Measurements from ENCODE around the gene CLHC1.
A peak's percentile ranks its signal among the peaks of the same experiment; 100 is the strongest.
"Not testable (repeated sequence)": the region's sequence is repeated elsewhere in the genome, so short reads cannot be mapped to it uniquely, and the experiment has no call there.

The CLHC1 gene

DNA sequence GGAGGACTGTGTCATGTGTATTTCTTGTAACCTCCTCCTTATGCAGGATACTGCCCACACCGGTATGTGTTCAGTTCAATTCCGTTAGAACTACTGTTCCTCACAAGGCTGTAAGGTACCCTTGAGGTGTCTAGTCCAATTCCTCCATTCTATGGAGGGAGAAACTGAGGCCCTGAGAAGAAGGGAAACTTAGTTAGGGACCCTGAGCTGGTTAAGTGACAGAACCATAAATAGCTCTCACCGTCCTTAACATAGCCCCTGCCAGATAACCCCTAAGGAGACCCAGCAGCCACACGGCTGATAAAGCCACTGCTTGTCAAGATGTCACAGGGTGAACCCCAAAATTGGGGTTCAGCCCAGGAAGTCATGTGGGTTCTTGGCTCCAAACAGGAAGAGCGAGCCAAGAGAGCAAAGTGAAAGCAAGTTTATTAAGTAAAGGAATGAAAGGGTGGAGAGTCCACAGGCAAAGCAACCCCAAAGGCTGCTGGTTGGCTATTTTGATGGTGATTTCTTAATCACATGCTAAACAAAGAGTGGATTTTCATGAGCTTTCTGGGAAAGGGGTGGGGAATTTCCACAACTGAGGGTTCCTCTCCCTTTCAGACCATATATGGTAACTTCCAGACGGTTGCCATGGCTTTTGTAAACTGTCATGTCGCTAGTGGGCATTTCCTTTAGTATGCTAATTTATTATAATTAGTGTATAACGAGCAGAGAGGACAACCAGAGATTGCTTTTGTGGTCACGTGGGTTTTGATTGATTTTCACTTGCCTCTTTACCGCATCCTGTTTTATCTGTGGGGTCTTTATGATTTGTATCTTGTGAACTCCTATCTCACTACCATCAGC lies 98.4 kb downstream of the CLHC1 start:
- peak; percentile 53 for DNase-seq

DNA sequence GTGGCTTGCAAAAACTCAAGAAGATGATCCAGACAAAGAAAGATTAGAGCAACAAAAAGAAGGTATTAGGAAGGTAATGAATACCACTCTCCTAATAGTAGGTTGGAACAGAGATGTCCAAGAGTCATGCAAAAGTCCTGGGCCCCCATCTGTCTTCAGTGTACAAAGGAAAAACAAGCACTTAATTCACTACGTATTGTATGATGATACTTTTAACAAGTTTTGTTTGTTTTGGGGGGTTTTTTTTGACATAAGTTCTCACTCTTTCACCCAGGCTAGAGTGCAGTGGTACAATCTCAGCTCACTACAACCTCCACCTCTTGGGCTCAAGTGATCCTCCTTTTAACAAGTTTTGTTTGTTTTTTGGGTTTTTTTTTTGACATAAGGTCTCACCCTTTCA lies 101.2 kb downstream of the CLHC1 start:
- no peak for DNase-seq

- DNase-seq: not testable (repeated sequence)
These were observed 105.5 kb downstream of the CLHC1 start for GRCh38 chr2:55126643-55127042.

Measured in effector CD4-positive, alpha-beta T cell (primary cell).